Left kidney (tissue), 2 donors: Measurements from ENCODE around the gene GIPC2. TPM values are rescaled to one million over a fixed set of nuclear protein-coding genes. Genes with fewer than 3 reads are reported as not detected.
"Not testable (repeated sequence)": the region's sequence is repeated elsewhere in the genome, so short reads cannot be mapped to it uniquely, and the experiment has no call there.

Experiments used
- DNase-seq: peaks from one replicate; pipeline ENCODE4 v3.0.0-alpha.2; 2013
- polyA plus RNA-seq: library from polyadenylated mRNA; unstranded; fragments of 120-200 nt; gene quantifications from one replicate; pipeline ENCODE4 v1.2.1, GENCODE V29; 2013; ENCODE audit not compliant: insufficient read length

Gene GIPC2
- polyA plus RNA-seq, 1 donor: 21.6 TPM

DNA sequence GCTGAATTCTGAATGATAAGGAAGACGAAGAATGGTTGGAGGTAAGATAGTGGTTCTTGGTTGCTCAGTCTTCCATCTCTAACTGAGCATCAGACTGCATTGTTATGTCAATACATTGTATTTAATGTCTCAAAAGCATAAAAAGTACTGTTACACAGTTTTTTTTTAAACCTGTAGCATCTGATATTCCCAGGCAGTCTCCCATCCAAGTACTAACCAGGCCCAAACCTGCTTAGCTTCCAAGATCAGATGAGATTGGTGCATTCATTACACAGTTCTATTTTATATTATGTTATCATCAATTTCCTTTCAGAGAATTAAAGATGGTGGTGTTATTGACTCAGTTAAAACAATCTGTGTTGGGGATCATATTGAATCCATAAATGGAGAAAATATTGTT is 48.9 kb downstream of the GIPC2 start:
- DNase-seq: no peak

DNA sequence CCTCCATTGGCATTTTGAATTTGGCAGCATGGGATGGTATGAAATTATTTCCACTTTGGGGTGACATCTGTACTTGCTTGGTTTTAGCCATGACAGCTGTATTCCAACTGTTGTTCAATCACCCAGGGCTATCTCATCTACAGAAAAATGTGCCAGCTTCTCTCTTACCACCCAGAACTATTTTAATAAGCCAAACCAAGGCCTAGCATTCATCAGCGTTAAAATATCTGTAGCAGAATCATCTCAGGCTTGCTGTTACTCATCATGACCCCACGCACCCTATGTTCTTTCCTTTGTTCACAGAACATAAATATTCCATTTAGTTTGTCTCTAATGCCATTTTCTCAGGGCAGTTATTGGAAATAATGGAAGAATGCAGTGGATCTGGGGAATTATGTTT is 49.8 kb downstream of the GIPC2 start:
- no peak for DNase-seq

DNA sequence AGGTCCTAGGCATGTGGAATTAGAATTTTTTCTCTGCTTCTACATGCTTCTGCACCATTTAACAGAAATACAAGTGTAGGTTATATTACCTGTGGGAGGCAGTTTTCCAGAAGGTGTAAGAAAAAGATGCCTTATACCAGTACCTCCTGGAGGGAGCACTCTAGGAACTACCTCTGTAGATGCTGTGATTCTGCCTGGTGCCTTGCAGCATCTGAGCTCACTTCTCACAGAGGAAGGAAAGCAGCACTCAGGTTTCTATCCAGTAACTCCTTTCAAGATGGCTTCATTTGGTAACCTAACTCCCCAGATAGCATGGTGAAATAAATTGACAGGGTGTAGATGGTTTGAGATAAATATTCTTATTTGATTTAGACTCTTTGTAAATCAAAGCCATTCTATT is 50.3 kb downstream of the GIPC2 start:
- DNase-seq: no peak

DNA sequence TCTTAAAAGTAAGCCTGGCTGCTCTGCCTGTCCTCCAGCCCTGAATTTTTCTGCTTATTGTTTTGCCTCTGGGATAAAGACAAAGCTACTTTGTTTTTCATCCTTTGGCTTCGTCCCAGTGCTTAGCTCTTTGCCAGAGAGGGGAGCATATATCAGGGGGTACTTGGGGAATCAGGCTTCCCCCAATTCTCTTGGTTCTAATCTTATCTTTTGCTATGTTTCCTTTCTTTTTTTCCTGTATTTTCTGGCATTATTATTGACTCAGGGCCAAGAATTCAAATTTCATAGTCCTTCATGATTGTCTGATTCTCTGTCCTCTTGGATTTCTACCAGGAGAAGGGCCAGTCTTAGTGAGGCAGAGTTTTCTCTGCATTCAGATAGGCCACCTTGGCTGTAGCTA is 51.2 kb downstream of the GIPC2 start:
- DNase-seq: no peak

DNA sequence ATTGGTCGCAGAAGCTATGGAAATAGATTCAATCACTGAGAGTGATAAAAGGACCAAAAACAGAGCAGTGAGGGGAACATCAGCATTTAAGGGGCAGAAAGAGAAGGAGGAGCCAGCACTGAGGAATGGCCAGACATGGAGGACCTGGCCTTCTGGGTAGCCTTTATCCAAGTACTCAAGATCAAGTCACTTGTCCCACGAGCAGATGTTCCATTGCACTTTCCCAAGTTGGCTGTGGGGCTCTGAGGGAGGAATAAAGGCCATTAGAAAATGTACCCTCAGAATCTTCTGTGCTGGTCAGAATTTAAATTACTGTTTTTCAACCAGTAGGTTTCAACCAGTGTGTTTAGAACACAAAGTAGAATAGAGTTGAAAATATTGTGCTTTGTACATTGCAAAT is 55.3 kb downstream of the GIPC2 start:
- DNase-seq: no peak

DNA sequence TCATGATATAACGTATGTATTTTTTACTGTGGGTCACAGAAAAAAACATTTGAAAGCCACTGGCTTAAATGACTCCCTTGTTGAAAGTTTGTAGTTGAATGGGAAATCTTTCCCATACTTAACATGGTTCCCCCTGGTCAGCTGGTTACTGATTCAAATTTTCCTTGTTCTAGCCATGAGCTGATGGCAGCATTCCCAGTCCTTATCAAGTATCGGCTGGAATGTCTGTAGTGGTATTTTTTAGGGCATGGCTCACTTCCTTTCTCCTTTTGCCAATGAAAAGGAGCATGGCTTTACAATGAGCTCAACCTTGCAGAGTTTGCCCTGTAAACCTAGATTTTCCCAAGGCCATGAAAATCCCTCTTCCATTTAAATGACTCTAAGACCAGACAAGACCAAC is 55.7 kb downstream of the GIPC2 start:
- DNase-seq: no peak

DNA sequence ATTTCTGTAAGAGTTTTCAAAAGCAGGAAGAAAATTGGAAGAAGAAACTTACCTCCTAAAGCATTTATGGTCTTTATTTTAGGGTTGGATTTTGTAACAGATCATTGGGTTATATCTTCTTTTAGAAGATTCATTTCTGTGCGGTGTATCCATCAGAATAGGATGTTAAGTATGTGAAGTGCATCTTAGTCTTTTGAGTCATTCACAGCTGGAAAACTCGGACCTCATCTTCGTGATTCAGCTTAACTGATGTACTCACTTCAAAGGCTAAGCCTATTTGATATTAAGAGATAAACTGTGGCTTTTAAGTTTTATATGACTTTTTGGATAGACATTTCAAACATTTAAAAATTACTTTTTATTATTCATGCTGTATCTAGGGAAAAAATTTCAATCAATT is 56.3 kb downstream of the GIPC2 start:
- DNase-seq: no peak

DNA sequence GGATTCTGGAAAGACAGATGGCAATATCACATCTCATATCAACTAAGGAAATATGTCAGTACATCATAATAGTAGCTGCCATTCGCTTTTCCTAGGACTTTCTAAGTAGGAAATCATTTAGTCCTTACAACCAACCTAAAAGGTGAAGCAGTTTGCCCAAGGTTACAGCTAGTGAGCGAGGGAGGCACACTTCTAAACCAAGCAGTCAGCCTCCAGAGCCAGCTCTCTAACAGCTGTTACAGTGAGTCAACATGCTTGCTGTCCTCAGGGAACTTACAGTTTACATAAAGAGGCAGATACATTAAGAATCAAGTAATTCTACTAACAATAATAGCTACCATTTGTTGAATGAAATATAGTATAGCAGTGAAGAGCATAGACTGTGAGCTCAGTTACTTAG is 57.1 kb downstream of the GIPC2 start:
- no peak for DNase-seq

DNA sequence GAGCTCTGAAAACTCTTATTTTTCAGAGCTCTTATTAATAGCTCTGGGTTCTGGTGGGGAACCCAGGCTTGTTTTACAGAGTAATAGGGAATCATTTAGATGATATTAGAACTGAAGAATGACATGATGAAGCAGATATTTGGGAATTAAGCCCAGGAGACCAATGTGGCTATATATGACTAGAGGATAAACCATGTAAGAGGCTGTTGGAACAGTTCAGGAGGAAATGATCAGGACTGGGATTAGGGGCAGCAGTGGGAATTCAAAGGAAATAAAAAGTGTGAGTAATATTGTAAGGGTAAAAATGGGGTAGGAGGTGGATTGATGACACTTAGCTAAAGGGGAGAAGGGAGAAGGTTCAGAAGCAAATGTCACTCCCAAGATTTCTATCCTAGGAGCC is 58.6 kb downstream of the GIPC2 start:
- DNase-seq: no peak

DNA sequence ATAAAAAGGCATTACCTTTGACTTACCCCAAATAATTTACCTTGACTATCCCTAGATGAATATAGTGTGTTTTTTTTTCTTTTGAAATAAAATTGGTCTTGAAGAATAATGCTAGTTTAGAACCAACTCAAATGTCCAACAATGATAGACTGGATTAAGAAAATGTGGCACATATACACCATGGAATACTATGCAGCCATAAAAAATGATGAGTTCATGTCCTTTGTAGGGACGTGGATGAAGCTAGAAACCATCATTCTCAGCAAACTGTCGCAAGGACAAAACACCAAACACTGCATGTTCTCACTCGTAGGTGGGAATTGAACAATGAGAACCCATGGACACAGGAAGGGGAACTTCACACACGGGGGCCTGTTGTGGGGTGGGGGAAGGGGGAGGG is 63.9 kb downstream of the GIPC2 start:
- DNase-seq: not testable (repeated sequence)

DNA sequence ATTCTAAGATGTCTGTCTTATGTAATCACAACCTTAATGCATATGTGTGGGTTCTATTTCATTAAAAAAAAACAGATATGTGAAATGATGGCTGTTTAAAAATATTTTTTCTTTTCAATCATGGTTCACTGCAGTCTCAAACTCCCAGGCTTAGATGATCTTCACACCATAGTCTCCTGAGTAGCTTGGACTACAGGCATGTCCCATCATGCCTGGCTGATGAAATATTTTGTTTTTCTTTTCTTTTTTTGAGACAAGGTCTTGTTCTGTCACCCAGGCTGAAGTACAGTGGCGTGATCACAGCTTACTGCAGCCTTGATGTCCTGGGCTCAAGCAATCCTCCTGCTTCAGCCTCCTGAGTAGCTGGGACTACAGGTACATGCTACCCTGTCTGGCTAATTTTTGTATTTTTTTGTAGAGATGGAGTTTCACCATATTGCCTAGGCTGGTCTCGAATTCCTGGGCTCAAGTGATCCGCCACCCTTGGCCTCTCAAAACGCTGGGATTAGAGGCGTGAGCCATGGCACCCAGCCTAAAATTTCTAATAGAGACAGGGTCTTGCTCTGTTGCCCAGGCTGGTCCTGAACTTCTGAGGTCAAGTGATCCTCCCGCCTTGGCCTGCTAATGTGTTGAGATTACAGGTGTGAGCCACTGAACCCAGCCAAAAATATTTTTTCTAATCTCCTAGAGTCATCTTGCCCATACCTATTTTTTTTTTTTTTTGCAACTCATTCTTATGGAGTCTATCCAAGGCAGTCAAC is 67.6 kb downstream of the GIPC2 start:
- no peak for DNase-seq

DNA sequence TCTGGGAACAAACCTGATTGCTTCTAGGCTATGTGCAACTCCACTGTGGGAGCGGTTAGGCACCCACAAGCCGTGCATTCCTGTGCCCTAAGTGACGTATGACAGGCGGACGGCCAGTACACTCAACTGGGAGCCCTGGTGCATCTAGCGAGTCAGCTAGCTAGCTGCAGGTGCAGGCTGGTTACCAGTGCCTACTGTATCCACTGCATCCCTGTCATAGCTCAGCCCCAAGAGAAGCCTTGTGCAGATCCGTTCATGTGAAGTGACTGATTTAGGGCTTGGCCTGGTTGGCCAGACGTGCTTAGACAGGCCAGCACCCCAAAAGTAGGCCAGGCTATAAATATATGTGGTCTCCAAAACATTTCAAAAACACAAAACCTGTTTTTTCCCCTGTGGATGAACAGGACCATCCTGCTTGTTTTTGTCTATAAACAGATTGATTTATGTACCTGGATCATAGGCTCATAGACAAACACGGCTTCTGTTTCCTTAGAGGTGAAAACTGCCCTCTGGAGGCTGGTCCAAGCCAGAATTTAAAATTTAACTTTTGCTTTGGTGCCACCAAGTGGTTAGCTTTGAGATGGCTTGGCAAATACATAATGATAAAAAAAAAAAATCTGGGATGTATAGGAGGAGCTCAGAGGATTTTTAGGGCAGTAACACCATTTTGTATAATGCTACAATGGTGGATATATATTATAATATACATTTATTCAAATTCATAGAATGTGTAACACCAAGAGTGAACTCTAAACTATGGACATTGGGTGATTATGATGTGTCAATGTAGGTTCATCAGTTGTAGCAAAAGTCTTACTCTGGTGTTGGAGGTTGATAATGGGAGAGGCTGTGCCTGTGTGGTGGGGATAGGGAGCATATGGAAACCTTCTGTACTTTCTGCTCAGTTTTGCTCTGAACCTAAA is 68.5 kb downstream of the GIPC2 start:
- DNase-seq: peak; percentile 75

DNA sequence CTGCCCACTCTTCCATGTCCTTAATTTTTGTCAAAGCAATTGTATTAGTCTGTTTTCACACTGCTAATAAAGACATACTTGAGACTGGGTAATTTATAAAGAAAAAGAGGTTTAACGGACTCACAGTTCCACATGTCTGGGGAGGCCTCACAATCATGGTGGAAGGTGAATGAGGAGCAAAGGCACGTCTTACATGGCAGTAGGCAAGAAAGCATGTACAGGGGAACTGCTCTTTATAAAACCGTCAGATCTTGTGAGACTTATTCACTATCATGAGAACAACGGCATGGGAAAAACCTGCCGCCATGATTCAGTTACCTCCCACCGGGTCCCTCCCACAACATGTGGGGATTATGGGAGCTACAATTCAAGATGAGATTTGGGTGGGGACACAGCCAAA is 74.7 kb downstream of the GIPC2 start:
- DNase-seq: not testable (repeated sequence)

DNA sequence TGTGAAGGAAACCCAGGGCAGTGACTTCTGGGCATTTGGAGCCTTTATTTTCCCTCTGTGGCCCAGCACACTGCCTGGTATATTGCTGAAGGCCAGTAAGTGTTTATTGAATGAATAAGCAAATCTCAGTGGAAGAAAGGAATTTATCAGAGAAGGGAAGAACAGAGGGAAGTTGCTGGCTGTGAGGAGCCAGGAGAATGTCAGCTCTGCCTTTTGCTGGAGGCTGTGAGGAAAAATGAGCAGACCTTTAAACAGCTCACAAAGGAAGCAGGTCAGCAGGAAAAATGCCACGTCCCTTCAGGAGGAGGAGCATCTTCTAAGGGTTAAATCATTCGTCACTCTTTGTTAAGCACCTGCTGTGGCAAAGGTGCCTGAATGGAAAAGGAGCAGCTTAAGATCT is 75.9 kb downstream of the GIPC2 start:
- DNase-seq: no peak

DNA sequence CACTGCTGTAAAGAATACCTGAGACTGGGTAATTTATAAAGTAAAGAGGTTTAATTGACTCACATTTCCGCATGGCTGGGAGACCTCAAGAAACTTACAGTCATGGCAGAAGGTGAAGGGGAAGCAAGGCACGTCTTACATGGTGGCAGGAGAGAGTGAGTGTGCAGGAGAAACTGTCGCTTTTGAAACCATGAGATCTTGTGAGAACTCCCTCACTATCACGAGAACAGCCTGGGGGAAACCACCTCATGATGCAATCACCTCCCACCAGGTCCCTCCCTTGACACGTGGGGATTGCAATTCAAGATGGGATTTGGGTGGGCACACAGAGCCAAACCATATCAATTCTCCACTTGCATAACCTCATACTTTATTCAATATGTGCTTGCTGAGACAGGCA is 76.6 kb downstream of the GIPC2 start:
- no peak for DNase-seq

DNA sequence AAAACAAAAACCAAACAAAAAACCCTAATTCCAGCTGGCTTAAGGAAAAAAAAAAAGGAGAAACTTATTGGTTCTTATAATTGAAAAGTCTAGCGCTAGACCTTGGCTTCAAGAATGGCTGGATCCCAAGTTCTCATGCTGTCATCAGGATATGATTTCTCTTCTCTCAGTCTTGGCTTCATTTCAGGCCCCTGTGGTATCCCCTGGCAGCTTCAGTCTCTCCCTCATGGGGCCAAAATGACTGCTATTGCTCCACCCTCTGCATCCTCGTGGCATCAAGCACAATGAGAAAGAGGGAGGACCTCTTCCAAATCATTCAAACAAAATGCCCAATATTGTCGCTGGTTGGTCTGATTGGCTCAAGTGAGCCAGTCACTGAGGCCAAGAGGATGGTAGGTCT is 80.7 kb downstream of the GIPC2 start:
- no peak for DNase-seq

DNA sequence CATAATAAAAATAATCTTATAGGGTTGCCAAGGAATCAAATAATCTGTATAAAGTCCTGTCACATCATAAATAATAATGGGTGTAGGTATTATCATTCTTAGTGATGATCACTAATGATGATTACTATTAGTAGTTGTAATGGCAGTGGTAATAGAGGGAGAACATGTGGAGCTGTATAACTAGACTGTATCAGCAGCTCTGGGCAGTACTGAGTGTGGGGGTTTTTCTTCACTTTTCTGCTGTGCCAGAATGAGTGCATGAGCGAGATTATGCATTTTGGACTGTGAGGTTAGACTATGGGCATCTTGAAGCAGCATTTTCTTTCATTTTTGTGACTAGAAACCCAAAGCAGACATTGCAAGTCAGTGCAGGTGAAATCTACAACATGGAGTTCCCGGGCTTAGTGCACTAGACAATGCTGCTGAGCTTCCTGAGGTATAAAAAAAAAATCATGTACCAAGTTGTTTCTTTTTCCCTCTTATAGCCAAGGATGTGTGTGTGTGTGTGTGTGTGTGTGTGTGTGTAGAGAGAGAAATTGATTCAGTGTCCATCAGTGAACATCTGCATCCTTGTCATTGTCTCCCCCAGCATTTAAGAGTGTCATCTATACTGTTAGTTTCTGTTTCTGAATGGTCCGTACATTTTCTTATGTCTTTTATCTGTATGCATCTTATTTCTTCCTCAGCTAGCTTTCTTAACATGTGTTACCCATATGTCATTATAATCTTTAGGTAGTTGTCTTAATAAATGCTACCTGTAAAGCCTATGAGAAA is 86.6 kb downstream of the GIPC2 start:
- no peak for DNase-seq

DNA sequence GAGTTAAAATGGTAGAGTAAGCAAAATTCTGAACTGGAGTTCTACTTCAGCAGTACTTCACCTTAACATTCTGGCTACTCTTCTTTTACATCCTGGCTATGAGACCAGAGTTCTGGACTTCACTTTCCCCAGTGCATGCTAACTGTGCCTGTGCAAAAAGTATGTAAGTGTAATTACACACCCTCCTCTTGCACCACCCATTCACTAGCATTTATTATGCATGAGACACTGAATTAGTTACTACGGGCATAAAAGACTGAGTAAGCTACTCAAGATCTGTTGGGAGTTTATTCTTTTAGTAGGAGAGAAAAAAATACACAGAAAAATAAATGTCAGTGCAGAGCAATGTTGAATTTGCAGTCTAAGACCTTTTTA is 87.2 kb downstream of the GIPC2 start:
- no peak for DNase-seq

DNA sequence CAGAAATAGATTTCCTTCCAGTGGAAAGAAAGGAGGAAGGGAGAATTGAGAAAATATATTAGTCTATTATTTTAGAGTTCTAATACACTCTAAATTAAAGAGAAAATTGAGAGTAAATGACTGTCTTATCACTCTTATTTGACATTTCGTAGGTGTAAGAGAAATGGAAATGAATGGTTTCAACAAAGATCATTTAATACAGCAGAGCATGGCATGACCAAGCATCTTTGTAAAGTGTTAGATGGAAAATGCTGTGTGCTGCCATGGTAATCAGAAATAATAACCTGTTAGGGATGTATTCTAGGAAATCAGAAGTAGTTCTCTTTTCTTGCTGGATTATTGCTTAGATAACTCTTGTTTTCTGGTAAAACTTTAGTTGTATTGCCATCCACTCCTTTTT is 90.9 kb downstream of the GIPC2 start:
- no peak for DNase-seq

DNA sequence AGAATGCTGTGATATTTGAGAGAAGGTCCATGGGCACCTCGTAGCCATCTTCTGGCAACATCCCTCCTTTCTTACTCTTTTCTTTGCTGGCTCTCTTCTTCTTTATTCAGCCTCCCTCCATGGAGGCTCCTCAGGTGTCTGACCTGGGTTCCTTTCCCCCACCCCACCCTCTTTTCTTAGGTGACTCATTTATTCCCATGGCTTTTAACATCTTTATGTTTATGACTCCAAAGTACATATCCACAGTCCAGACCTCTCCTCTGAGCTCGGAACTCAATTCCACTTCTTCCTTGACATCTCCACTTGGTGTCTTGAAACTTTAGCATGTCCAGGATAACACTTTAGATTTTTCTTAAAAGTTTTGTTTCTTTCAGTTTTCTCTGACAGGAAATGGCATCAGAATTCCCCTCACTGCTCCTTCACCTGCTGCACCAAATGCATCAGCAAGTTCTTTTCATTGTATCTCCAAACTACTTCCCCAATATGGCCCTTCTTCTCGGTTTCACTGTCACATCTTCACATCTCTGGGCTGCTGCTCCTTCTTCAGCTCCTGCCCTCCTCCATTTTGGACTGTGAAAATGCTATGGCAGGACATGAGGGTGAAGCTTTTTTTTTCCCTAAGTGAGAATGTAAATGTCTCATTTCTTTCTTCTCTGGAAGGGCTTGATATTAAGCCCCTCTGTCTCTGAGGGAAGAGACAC is 95.9 kb downstream of the GIPC2 start:
- no peak for DNase-seq

DNA sequence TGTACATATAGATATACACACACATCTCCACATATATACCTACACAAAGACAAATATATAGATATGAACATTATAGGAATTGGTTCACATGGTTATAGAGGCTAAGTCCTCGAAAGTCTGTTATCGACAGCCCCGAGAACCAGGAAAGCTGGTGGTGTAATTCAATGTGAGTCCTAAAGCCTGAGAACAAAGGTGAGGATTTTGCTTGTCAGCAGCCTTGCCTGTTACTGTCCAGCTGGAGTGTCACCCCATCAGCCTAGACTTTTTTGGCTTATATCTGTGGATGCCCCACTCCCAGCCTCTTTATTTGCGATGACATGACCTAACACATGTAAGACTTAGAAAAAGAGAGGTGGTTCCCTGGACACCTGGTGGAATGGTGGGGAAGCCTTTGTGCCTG is 97.0 kb downstream of the GIPC2 start:
- DNase-seq: no peak

DNA sequence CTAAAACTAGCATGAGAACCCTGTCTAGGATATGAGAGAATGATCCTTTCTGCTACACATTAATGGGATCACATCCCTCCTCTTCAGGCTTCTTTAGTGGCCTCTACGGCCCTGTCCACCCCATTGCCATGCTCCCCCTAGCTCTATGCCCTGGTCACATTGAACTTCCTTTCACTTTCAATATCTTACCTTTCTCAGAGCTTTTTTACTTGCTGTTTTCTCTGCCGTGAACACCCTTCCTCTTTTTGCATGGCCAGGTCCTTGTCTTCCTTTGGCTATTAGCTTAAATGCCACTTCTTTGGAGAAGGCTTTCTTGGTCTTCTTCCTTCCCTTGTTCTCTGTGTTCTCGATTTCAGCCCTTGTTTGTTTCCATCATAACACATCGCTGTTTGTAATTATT is 97.4 kb downstream of the GIPC2 start:
- no peak for DNase-seq
